ENCODE measurements around the gene RASL11B. TPM values are rescaled to one million over a fixed set of nuclear protein-coding genes. Genes with fewer than 3 reads are reported as not detected.

RASL11B gene
- total and polyA plus RNA-seq, 12 donors: 1.3 to 11.0 (median 3.3) TPM

DNA sequence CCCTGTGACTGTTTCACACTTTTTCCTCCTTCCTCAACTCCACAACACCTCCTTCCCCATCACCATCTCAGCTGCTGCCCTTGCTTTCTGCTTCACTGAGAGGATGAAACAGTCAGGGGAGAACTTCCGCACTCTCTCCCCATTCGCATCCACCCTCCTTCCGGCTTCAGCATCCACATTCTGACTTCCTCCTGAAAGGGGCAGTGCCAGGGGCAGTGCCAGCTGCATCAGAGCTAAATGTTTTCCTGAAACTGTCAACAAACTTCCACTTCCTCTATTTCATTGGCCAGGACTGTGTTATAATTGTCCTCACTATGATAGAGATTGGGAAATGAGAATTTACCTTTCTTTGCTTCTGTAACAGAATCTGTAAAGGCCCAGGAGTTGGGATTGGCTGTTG is 18.2 kb upstream of the RASL11B start:
- TF ChIP-seq, protein P1, sequence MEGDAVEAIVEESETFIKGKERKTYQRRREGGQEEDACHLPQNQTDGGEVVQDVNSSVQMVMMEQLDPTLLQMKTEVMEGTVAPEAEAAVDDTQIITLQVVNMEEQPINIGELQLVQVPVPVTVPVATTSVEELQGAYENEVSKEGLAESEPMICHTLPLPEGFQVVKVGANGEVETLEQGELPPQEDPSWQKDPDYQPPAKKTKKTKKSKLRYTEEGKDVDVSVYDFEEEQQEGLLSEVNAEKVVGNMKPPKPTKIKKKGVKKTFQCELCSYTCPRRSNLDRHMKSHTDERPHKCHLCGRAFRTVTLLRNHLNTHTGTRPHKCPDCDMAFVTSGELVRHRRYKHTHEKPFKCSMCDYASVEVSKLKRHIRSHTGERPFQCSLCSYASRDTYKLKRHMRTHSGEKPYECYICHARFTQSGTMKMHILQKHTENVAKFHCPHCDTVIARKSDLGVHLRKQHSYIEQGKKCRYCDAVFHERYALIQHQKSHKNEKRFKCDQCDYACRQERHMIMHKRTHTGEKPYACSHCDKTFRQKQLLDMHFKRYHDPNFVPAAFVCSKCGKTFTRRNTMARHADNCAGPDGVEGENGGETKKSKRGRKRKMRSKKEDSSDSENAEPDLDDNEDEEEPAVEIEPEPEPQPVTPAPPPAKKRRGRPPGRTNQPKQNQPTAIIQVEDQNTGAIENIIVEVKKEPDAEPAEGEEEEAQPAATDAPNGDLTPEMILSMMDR (IDR thresholded peaks at IDR 0.05): no peak
- no peak for TF ChIP-seq POLR2A (IDR thresholded peaks at IDR 0.05)
- 72 to 84% (median 77%) methylated on average over 3 of the region's 3 CpGs for WGBS, 4 donors
- no peaks in the 10 kb centered on the region for H3K9me3 ChIP-seq (replicated peaks in 1 of 3)
- no peaks in the 10 kb centered on the region for H3K27me3 ChIP-seq
- H3K36me3 ChIP-seq (replicated peaks in 1 of 2): no peaks in the 10 kb centered on the region
- peaks cover 11 to 14% of the 10 kb centered on the region in 2 donors for H3K4me1 ChIP-seq (replicated peaks in 1 of 2)
- peak in 2 of 7 donors; percentile 36 to 49 for DNase-seq
- H3K4me3 ChIP-seq: no peak overlapping the region
- intact Hi-C loops (cut with DNase I): no loop called here
- H3K27ac ChIP-seq: no peak overlapping the region

DNA sequence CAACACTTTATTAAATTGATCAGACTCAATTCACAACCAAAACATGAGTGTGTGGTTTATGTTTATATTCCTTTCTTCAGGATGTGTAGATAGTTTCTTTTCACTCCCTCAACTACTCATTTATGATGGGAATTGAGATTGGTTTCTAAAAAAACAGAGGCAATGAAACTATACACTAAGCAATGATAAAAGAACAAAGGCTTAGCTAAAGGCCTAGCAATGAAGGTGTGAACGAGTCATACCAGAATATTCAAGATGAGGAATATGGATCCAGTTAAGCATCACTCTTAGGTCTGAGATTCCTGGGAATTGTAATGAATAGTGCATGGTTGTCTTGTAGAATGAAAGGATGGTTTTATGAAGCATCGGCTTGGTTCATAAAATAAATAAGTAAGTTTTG is 17.5 kb upstream of the RASL11B start:
- DNase-seq: no peak

DNA sequence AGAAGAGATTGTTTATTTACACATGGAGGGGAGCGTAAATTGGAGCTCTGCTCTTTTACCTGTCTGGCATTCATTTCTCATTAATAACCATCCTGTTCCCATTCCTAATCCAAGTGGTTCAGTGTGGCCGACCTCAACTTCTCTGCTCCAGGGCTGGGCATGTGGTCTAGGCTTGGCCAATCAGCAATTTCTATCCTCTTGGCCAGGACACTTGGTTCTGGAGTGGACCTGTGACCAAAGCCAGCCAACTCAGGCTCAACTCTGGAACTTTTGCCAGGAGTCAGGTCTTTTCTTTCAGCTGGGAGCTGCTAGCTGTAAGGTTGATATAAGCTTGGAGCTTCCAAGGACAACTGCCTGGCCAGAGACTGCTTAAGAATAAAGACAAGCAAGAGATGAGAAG is 15.6 kb upstream of the RASL11B start:
- Histone ChIP-seq H3K4me1 (replicated peaks in 1 of 2) (peaks cover 9 to 11% of the 10 kb centered on the region in 2 donors), H3K36me3 (replicated peaks in 1 of 2) (no peaks in the 10 kb centered on the region), H3K27ac (no peak overlapping the region), H3K27me3 (no peaks in the 10 kb centered on the region), H3K9me3 (replicated peaks in 1 of 3) (no peaks in the 10 kb centered on the region), H3K4me3 (no peak overlapping the region)
- no peak for DNase-seq
- TF ChIP-seq, protein P1 (IDR thresholded peaks at IDR 0.05): no peak
- no peak for TF ChIP-seq POLR2A (IDR thresholded peaks at IDR 0.05)
- WGBS, 4 donors: 80 to 94% (median 92%) methylated on average over 2 of the region's 2 CpGs
- intact Hi-C loops (cut with DNase I): no loop called here

More for the DNA sequence above, 17.5 kb upstream of the RASL11B start:
- WGBS, 4 donors: 94 to 98% (median 97%) methylated on average over 2 of the region's 2 CpGs
- Histone ChIP-seq H3K27ac (no peak overlapping the region), H3K36me3 (replicated peaks in 1 of 2) (no peaks in the 10 kb centered on the region), H3K27me3 (no peaks in the 10 kb centered on the region), H3K9me3 (replicated peaks in 1 of 3) (no peaks in the 10 kb centered on the region), H3K4me1 (replicated peaks in 1 of 2) (peaks cover 11 to 14% of the 10 kb centered on the region in 2 donors), H3K4me3 (no peak overlapping the region)
- intact Hi-C loops (cut with DNase I): no loop called here
- TF ChIP-seq, protein P1 (IDR thresholded peaks at IDR 0.05): no peak
- no peak for TF ChIP-seq POLR2A (IDR thresholded peaks at IDR 0.05)

DNA sequence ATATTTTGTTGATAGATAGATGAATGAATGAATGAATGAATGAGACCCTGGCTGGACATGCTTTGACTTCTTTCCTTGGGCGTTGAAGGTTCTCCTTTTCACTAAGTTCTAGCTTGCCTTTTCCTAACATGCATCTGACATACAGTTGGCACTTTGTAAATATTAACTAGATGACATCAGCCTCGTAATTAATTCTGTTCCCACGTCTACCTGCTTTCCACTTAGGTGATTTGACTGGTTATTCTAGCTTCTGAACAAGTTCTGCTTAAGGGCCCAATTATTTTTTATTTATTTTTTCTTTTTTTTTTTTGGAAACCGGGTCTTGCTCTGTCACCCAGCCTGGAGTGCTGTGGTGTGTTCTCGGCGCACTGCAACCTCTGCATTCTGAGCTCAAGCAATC is 13.9 kb upstream of the RASL11B start:
- no peak for DNase-seq
- no peaks in the 10 kb centered on the region for H3K27me3 ChIP-seq
- WGBS, 4 donors: 82 to 99% (median 96%) methylated on average over 6 of the region's 6 CpGs
- no peak overlapping the region for H3K4me3 ChIP-seq
- TF ChIP-seq POLR2A (IDR thresholded peaks at IDR 0.05): no peak
- TF ChIP-seq, protein P1 (IDR thresholded peaks at IDR 0.05): no peak
- H3K9me3 ChIP-seq (replicated peaks in 1 of 3): no peaks in the 10 kb centered on the region
- intact Hi-C loops (cut with DNase I): no loop called here
- H3K36me3 ChIP-seq (replicated peaks in 1 of 2): no peaks in the 10 kb centered on the region
- H3K4me1 ChIP-seq (replicated peaks in 1 of 2): peaks cover 0 to 3% of the 10 kb centered on the region in 2 donors
- H3K27ac ChIP-seq: no peak overlapping the region

Measured in adrenal gland (tissue), 12 donors.